H1 (cell line): ENCODE results near the gene KIAA1328. TPM values are rescaled to one million over a fixed set of nuclear protein-coding genes. Genes with fewer than 3 reads are reported as not detected.

Source experiments
- CTCF ChIA-PET: fragments of 300-600 bp; sonication (Branson Sonifier 250); formaldehyde crosslinking; loops from one replicate; lab custom pipeline; 2021; ENCODE audit not compliant: partially characterized antibody; lab: Charles Lee
- POLR2A ChIA-PET: fragments of 300-600 bp; sonication (Branson Sonifier 250); formaldehyde crosslinking; loops from one replicate; lab custom pipeline; 2021; ENCODE audit warnings: inconsistent platforms; ENCODE audit not compliant: partially characterized antibody; lab: Charles Lee
- DNase-seq, 2 experiments: peaks; one replicate each; pipeline versions ENCODE4 v3.0.0 to v3.0.0-alpha.2; 2010 to 2022; ENCODE audit warnings: low spot score in 2 of 2, low read depth in 1 of 2, mixed read lengths in 1 of 2
- FAIRE-seq: peaks from 2 replicates; lab custom pipeline; 2011; peaks lifted over from hg19 to GRCh38; lab: Jason Lieb, UNC
- H2AFZ ChIP-seq: 2 replicates; pipeline ENCODE4 v1.8.1; 2012; ENCODE audit warnings: low read length, inconsistent platforms
- H2AK5ac ChIP-seq: 2 replicates; pipeline ENCODE4 v1.6.1; 2013; ENCODE audit warnings: low read depth, low read length
- H2BK120ac ChIP-seq: replicated peaks from 2 replicates; pipeline ENCODE3; 2013; ENCODE audit warnings: low read depth, low read length, inconsistent platforms
- H2BK12ac ChIP-seq: 2 replicates; pipeline ENCODE4 v1.6.1; 2013; ENCODE audit warnings: low read depth, low read length
- H2BK15ac ChIP-seq: 2 replicates; pipeline ENCODE4 v1.6.1; 2013; ENCODE audit warnings: low read length
- H2BK20ac ChIP-seq: 2 replicates; pipeline ENCODE4 v1.6.1; 2013; ENCODE audit warnings: low read length
- H2BK5ac ChIP-seq: 2 replicates; pipeline ENCODE4 v1.6.1; 2013; ENCODE audit warnings: low read depth, low read length
- H3K14ac ChIP-seq: 2 replicates; pipeline ENCODE4 v1.6.1; 2013; ENCODE audit warnings: inconsistent platforms; ENCODE audit not compliant: insufficient read length
- H3K18ac ChIP-seq: 2 replicates; pipeline ENCODE4 v1.6.1; 2013; ENCODE audit warnings: low read length; ENCODE audit errors: extremely low read depth
- H3K23ac ChIP-seq: 2 replicates; pipeline ENCODE4 v1.6.1; 2013; ENCODE audit warnings: inconsistent platforms; ENCODE audit not compliant: insufficient read length
- H3K23me2 ChIP-seq: 2 replicates; pipeline ENCODE4 v1.6.1; 2013; ENCODE audit warnings: low read depth, low read length
- H3K27ac ChIP-seq: 2 replicates; pipeline ENCODE4 v1.6.1; 2011; ENCODE audit warnings: low read depth, low read length, inconsistent platforms
- H3K27me3 ChIP-seq, 4 experiments: replicated peaks in 1 of 4; 1 replicate in 1 of 4; 2 replicates in 3 of 4; pipeline versions ENCODE4 v1.6.1 to v1.8.1; 2011 to 2013; ENCODE audit warnings: low read length in 3 of 4, mild to moderate bottlenecking in 3 of 4, inconsistent platforms in 2 of 4, mixed read lengths in 2 of 4, moderate library complexity in 1 of 4; ENCODE audit not compliant: control insufficient read depth in 3 of 4, insufficient read depth in 3 of 4; ENCODE audit errors: extremely low read depth in 1 of 4
- H3K36me3 ChIP-seq, 4 experiments: 2 replicates each; pipeline versions ENCODE4 v1.6.1 to v1.8.1; 2011 to 2013; ENCODE audit warnings: mild to moderate bottlenecking in 4 of 4, low read length in 3 of 4, moderate library complexity in 2 of 4, control low read depth in 1 of 4, inconsistent platforms in 1 of 4; ENCODE audit not compliant: insufficient read depth in 4 of 4, control insufficient read depth in 2 of 4
- H3K4ac ChIP-seq: replicated peaks from 2 replicates; pipeline ENCODE3; 2013; ENCODE audit warnings: low read length, low read depth, mixed read lengths, inconsistent platforms; ENCODE audit not compliant: insufficient read length
- H3K4me1 ChIP-seq, 4 experiments: replicated peaks in 1 of 4; 1 replicate in 1 of 4; 2 replicates in 3 of 4; pipeline versions ENCODE4 v1.6.1 to v1.8.1; 2011 to 2013; ENCODE audit warnings: low read length in 3 of 4, inconsistent platforms in 2 of 4, mixed read lengths in 1 of 4; ENCODE audit not compliant: insufficient read depth in 4 of 4, control insufficient read depth in 3 of 4
- H3K4me2 ChIP-seq, 2 experiments: 2 replicates each; pipeline versions ENCODE4 v1.6.1 to v1.8.1; 2011 to 2013; ENCODE audit warnings: low read depth in 2 of 2, low read length in 2 of 2, control low read depth in 1 of 2, inconsistent platforms in 1 of 2, mild to moderate bottlenecking in 1 of 2; ENCODE audit not compliant: insufficient read depth in 1 of 2
- H3K4me3 ChIP-seq, 4 experiments: fragments of 200-600, 300-600 bp in 1 of 4; sonication (generic), shearing (Covaris generic), sonication (Bioruptor Twin) in 1 of 4; 2 replicates each; pipeline versions ENCODE4 v1.5.1 to v1.8.1; 2011 to 2016; ENCODE audit warnings: low read length in 4 of 4, low read depth in 3 of 4, control low read depth in 2 of 4, inconsistent platforms in 2 of 4, mild to moderate bottlenecking in 2 of 4, mixed read lengths in 1 of 4, moderate library complexity in 1 of 4; ENCODE audit not compliant: insufficient read depth in 2 of 4; ENCODE audit errors: extremely low read depth in 1 of 4
- H3K56ac ChIP-seq: replicated peaks from 2 replicates; pipeline ENCODE3; 2013; ENCODE audit warnings: low read depth, mild to moderate bottlenecking, mixed read lengths, low read length, inconsistent platforms; ENCODE audit not compliant: insufficient read length
- H3K79me1 ChIP-seq: 2 replicates; pipeline ENCODE4 v1.6.1; 2013; ENCODE audit warnings: low read depth, low read length, control low read depth
- H3K79me2 ChIP-seq, 2 experiments: 2 replicates each; pipeline versions ENCODE4 v1.6.1 to v1.8.1; 2012 to 2013; ENCODE audit warnings: low read length in 2 of 2, mild to moderate bottlenecking in 2 of 2, inconsistent platforms in 1 of 2; ENCODE audit not compliant: insufficient read depth in 2 of 2, control insufficient read depth in 1 of 2
- H3K9ac ChIP-seq, 4 experiments: replicated peaks in 1 of 4; 1 replicate in 1 of 4; 2 replicates in 3 of 4; pipeline versions ENCODE4 v1.6.1 to v1.8.1; 2011 to 2013; ENCODE audit warnings: low read depth in 3 of 4, low read length in 3 of 4, control low read depth in 2 of 4, mild to moderate bottlenecking in 2 of 4, moderate library complexity in 2 of 4, inconsistent platforms in 1 of 4; ENCODE audit errors: extremely low read depth in 1 of 4
- H3K9me3 ChIP-seq, 2 experiments: 2 replicates each; pipeline versions ENCODE4 v1.6.1 to v1.8.1; 2012 to 2013; ENCODE audit warnings: mild to moderate bottlenecking in 2 of 2, moderate library complexity in 2 of 2, control low read depth in 1 of 2, inconsistent platforms in 1 of 2, low read depth in 1 of 2, low read length in 1 of 2, mixed read lengths in 1 of 2; ENCODE audit not compliant: insufficient read depth in 2 of 2
- H4K20me1 ChIP-seq, 2 experiments: replicated peaks in 1 of 2; 2 replicates each; pipeline versions ENCODE3 to v1.8.1; 2011 to 2013; ENCODE audit warnings: inconsistent platforms in 2 of 2, low read length in 2 of 2, mild to moderate bottlenecking in 1 of 2; ENCODE audit not compliant: insufficient read depth in 2 of 2, control insufficient read depth in 1 of 2
- H4K5ac ChIP-seq: 2 replicates; pipeline ENCODE4 v1.6.1; 2013; ENCODE audit warnings: low read length, low read depth, mixed read lengths, inconsistent platforms; ENCODE audit not compliant: insufficient read length
- H4K8ac ChIP-seq: 2 replicates; pipeline ENCODE4 v1.8.0; 2013; ENCODE audit warnings: mild to moderate bottlenecking, moderate library complexity, low read length, inconsistent platforms; ENCODE audit not compliant: insufficient read depth; ENCODE audit errors: extremely low read depth
- H4K91ac ChIP-seq: replicated peaks from 2 replicates; pipeline ENCODE3; 2013; ENCODE audit warnings: low read length, mixed read lengths, inconsistent platforms; ENCODE audit not compliant: insufficient read length
- CBX5 ChIP-seq: fragments of 300-800, 300-1000 bp; sonication (generic); IDR thresholded peaks from 2 replicates; pipeline ENCODE4 v1.7.1; 2016; ENCODE audit warnings: antibody characterized with exemption, low read length, low read depth
- EP300 ChIP-seq, 2 experiments: IDR thresholded peaks; 1 replicate in 1 of 2; 2 replicates in 1 of 2; pipeline ENCODE4 v1.6.1; 2011 to 2012; ENCODE audit warnings: low read depth in 2 of 2, low read length in 2 of 2, mild to moderate bottlenecking in 2 of 2, borderline replicate concordance in 1 of 2, inconsistent platforms in 1 of 2, moderate library complexity in 1 of 2
- HDAC2 ChIP-seq, 2 experiments: fragments of 300-600 bp in 1 of 2; sonication (generic) in 1 of 2; IDR thresholded peaks; 2 replicates each; pipeline ENCODE4 v1.6.1; 2011 to 2012; ENCODE audit warnings: low read depth in 2 of 2, low read length in 2 of 2, mild to moderate bottlenecking in 2 of 2, moderate library complexity in 2 of 2, borderline replicate concordance in 1 of 2, inconsistent platforms in 1 of 2
- POLR2A ChIP-seq, 2 experiments: IDR thresholded peaks; 1 replicate in 1 of 2; 2 replicates in 1 of 2; pipeline ENCODE4 v1.6.1; 2011; ENCODE audit warnings: low read depth in 2 of 2, low read length in 2 of 2, mild to moderate bottlenecking in 2 of 2; ENCODE audit errors: control extremely low read depth in 1 of 2
- polyA plus RNA-seq, 7 experiments: library from polyadenylated mRNA; depleted of rRNA in 3 of 7; stranded (reverse) in 5 of 7; unstranded in 2 of 7; fragments of >200 nt in 5 of 7; fragments of 200-250 nt in 2 of 7; gene quantifications; 1 replicate in 5 of 7; 2 replicates in 1 of 7; 4 replicates in 1 of 7; pipeline versions ENCODE4 v1.2.1 to v1.2.3, GENCODE V29; 2011 to 2013; ENCODE audit warnings: missing spikeins in 2 of 7, mixed read lengths in 2 of 7
- total RNA-seq: library from RNA; stranded (reverse); fragmentation: NEBNext Ultra II Directional; extraction: Animal tissue kit (Norgen Biotek cat#: 25700); gene quantifications from 2 replicates; pipeline ENCODE4 v1.2.1, GENCODE V29; 2021
- TF ChIP-seq, protein P1 (sequence below): IDR thresholded peaks from 2 replicates; pipeline ENCODE4 v1.6.1; 2012; ENCODE audit warnings: inconsistent platforms

The KIAA1328 gene
- total and polyA plus RNA-seq, 2 of the 8 experiments (the other 6 are each of a cell fraction or from before 2014, with no cell fraction given), result 2.6 to 5.7 TPM

DNA sequence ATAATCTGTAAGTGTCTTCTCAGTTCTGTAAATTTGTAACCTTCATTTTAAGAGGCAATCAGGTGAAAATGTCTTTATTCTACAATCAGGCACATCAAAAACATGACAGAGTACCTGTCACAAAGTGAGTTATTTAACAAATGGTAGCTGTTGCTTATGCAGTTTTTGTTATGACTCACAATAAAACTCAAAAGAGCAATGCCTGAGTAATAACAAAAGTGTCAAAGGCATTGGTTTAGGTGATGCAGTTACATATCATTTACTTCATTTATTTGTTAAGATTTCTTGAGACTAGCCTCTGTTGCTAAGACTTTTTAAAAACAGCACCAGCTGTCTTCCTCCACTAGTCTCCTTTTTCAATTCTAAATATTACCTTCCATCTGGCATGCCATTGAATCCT, 177.8 kb downstream of the KIAA1328 start:
- no peak overlapping the region for H4K5ac ChIP-seq
- H3K4me3 ChIP-seq, result no peak overlapping the region
- H4K91ac ChIP-seq, result no peak overlapping the region
- CTCF ChIA-PET, result interaction anchor here (1.0 to 1.2 kb wide), 2 partner anchors 10 to 11 kb away, joined by 3 to 4 read pairs; no protein-coding TSS in a partner anchor
- H3K27me3 ChIP-seq, result no peaks in the 10 kb centered on the region
- no peak overlapping the region for H2AK5ac ChIP-seq
- H3K9me3 ChIP-seq, result no peaks in the 10 kb centered on the region
- no peak overlapping the region for H2BK120ac ChIP-seq
- no peaks in the 10 kb centered on the region for H3K23me2 ChIP-seq
- no peaks in the 10 kb centered on the region for H3K79me1 ChIP-seq
- peaks cover 0 to 2% (median 0%) of the 10 kb centered on the region in 4 experiments; a peak in 1 of 7 replicates for H3K4me1 ChIP-seq
- H2BK20ac ChIP-seq, result no peak overlapping the region
- FAIRE-seq, result no peak
- H2BK12ac ChIP-seq, result no peak overlapping the region
- TF ChIP-seq POLR2A (IDR thresholded peaks at IDR 0.05; ENCODE audit: control extremely low read depth in 1 of 2, low read depth in 2 of 2, low read length in 2 of 2) (no peak), EP300 (IDR thresholded peaks at IDR 0.05; ENCODE audit: borderline replicate concordance in 1 of 2, low read depth in 2 of 2, low read length in 2 of 2) (no peak), HDAC2 (IDR thresholded peaks at IDR 0.05; ENCODE audit: borderline replicate concordance in 1 of 2, low read depth in 2 of 2, low read length in 2 of 2) (no peak), CBX5 (no peak)
- TF ChIP-seq, protein P1, sequence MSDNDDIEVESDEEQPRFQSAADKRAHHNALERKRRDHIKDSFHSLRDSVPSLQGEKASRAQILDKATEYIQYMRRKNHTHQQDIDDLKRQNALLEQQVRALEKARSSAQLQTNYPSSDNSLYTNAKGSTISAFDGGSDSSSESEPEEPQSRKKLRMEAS, result no peak
- TF ChIP-seq, all 59 proteins: peak for 0
- Histone ChIP-seq H3K56ac (no peak overlapping the region), H3K23ac (no peak overlapping the region), H3K9ac (no peak overlapping the region), H2AFZ (no peak overlapping the region), H3K79me2 (no peaks in the 10 kb centered on the region), H3K14ac (no peak overlapping the region), H2BK15ac (no peak overlapping the region), H3K27ac (no peak overlapping the region), H3K36me3 (no peaks in the 10 kb centered on the region), H3K18ac (no peak overlapping the region), H2BK5ac (no peak overlapping the region), H4K8ac (no peak overlapping the region), H3K4me2 (no peak overlapping the region), H3K4ac (no peak overlapping the region), H4K20me1 (no peaks in the 10 kb centered on the region)
- POLR2A ChIA-PET, result no interaction called here
- DNase-seq, result no peak
